Activated CD8-positive, alpha-beta memory T cell treated with anti-CD3 and anti-CD28 coated beads, Interleukin-2, amount 10 ng/mL, durations not matched to agents 7 days and 5 days (primary cell): ENCODE data around the gene FAM20A. TPM values are rescaled to one million over a fixed set of nuclear protein-coding genes. Genes with fewer than 3 reads are reported as not detected.

Source experiments
- ATAC-seq: fragments of 150-1000 bp; cut with Tn5 transposase; one replicate; pipeline ENCODE4 v1.10.0; 2021; ENCODE audit warnings: moderate library complexity
- CTCF ChIA-PET: fragments of 350-600 bp; sonication (Branson Sonifier 250); formaldehyde crosslinking; loops from one replicate; lab custom pipeline; 2021; ENCODE audit warnings: antibody characterized with exemption; lab: Charles Lee
- DNase-seq: peaks from one replicate; pipeline ENCODE4 v3.0.0-alpha.2; 2020
- H3K27ac Mint-ChIP-seq: one replicate; pipeline ENCODE4 v1.8.0; 2021; ENCODE audit warnings: mild to moderate bottlenecking, mixed read lengths
- H3K27me3 Mint-ChIP-seq: one replicate; pipeline ENCODE4 v1.8.0; 2021; ENCODE audit warnings: mixed read lengths
- H3K36me3 Mint-ChIP-seq: one replicate; pipeline ENCODE4 v1.8.0; 2021; ENCODE audit warnings: mild to moderate bottlenecking, mixed read lengths
- H3K4me1 Mint-ChIP-seq: one replicate; pipeline ENCODE4 v1.8.0; 2021; ENCODE audit warnings: mixed read lengths
- H3K4me3 Mint-ChIP-seq: one replicate; pipeline ENCODE4 v1.8.0; 2021; ENCODE audit warnings: mild to moderate bottlenecking, moderate library complexity, mixed read lengths
- H3K9me3 Mint-ChIP-seq: one replicate; pipeline ENCODE4 v1.8.0; 2022; ENCODE audit warnings: low read depth, mixed read lengths
- total RNA-seq, 2 experiments: library from RNA; stranded (reverse); gene quantifications; one replicate each; pipeline ENCODE4 v1.2.3, GENCODE V29; 2021

The FAM20A gene
- total RNA-seq, 2 experiments from 2014 or later, result not detected

- DNase-seq (no peak), ATAC-seq (no peak)
- Mint-ChIP-seq H3K4me1 (no peaks in the 10 kb centered on the region), H3K9me3 (no peaks in the 10 kb centered on the region), H3K4me3 (no peak overlapping the region), H3K36me3 (no peaks in the 10 kb centered on the region), H3K27me3 (peaks cover 31% of the 10 kb centered on the region), H3K27ac (no peak overlapping the region)
- CTCF ChIA-PET, result no interaction called here
Observed at GRCh38 chr17:68621065-68621464, 19.9 kb upstream of the FAM20A start.

DNA sequence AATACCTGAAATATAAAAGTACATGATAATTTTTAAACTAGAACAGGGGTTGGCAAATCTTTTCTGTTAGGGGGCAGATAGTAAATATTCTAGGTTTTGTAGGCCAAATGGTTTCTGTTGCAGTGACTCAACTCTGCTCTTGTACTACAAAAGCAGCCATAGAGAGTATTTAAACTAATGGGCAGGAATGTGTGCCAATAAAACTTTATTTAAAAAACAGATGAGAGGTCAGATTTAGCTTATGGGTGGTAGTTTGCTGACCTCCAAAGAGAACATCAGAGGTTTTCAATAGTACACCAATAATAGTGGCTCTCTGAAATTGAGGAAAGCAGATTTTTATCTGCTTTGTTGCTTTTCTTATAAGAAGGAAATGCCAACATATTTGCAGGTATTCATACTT, 15.2 kb upstream of the FAM20A start:
- Mint-ChIP-seq H3K4me1 (no peaks in the 10 kb centered on the region), H3K27me3 (peaks cover 56% of the 10 kb centered on the region), H3K9me3 (no peaks in the 10 kb centered on the region), H3K27ac (no peak overlapping the region), H3K36me3 (no peaks in the 10 kb centered on the region), H3K4me3 (no peak overlapping the region)
- DNase-seq (no peak), ATAC-seq (no peak)
- CTCF ChIA-PET, result no interaction called here

GRCh38 chr17:68614718-68615117, 13.6 kb upstream of the FAM20A start:
- Mint-ChIP-seq H3K4me1 (no peaks in the 10 kb centered on the region), H3K36me3 (no peaks in the 10 kb centered on the region), H3K27ac (no peak overlapping the region), H3K4me3 (no peak overlapping the region), H3K27me3 (peaks cover 47% of the 10 kb centered on the region), H3K9me3 (peaks cover 4% of the 10 kb centered on the region)
- CTCF ChIA-PET, result interaction anchor here (0.6 to 1.4 kb wide), 13 partner anchors 9 to 341 kb away, joined by 3 to 5 read pairs (median 3); no protein-coding TSS in a partner anchor
- DNase-seq (no peak), ATAC-seq (no peak)

DNA sequence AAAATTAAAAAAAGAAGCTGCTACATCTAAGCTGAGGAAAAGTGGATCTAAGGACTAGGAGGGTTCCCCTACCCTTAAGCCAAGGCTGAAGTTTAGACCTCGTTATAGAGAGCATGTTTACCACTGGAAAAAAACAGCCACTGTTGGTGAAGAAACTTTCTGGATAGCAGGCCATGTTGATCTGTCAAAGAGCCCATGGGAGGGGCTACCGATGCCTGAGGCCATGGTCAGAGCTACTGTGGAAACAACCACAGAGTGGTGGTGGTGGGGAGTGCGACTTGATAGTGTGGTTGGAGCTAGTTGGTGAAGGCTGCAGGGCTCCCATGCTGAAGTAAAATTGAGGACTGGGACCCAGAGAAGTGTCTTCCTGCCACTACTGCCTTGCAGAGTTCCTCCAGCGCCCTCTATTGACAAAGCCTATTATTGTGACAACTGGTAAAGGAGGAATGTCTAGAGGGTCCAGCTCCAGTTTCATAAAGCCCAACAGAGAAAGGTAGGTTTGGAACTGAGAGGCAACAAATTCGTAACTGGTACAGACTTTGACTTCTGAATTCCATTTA, 12.7 kb upstream of the FAM20A start:
- no peak overlapping the region for H3K27ac Mint-ChIP-seq
- DNase-seq (peak; percentile 57), ATAC-seq (peak; percentile 75)
- H3K4me1 Mint-ChIP-seq, result no peaks in the 10 kb centered on the region
- CTCF ChIA-PET, result interaction anchor here (0.6 to 1.4 kb wide), 15 partner anchors 8 to 340 kb away, joined by 3 to 6 read pairs (median 3); no protein-coding TSS in a partner anchor
- no peak overlapping the region for H3K4me3 Mint-ChIP-seq
- H3K9me3 Mint-ChIP-seq, result peaks cover 4% of the 10 kb centered on the region
- H3K36me3 Mint-ChIP-seq, result no peaks in the 10 kb centered on the region
- H3K27me3 Mint-ChIP-seq, result peaks cover 39% of the 10 kb centered on the region

DNA sequence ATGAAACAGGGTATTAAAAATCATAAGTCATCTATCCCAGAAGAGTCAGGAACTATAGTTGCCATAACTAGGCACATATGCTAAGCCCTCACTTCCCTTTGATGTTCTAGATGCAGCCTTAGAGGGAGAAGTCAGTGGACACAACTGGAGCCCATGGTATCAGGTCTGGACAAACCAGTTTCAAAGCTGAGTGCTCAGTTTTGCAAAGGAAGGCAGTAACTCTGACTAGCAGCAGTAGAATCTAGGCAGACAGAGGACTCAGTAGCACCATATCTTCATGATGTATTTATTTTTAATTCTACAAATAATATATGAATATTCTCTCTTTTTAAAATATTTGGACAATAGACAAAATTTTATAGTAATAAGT, 11.7 kb upstream of the FAM20A start:
- peaks cover 5% of the 10 kb centered on the region for H3K9me3 Mint-ChIP-seq
- H3K27me3 Mint-ChIP-seq, result peaks cover 32% of the 10 kb centered on the region
- DNase-seq (no peak), ATAC-seq (no peak)
- no peak overlapping the region for H3K27ac Mint-ChIP-seq
- no peaks in the 10 kb centered on the region for H3K4me1 Mint-ChIP-seq
- no peak overlapping the region for H3K4me3 Mint-ChIP-seq
- CTCF ChIA-PET, result interaction anchor here (1.2 kb wide), 1 partner anchor 96 kb away, joined by 3 read pairs; no protein-coding TSS in a partner anchor
- H3K36me3 Mint-ChIP-seq, result no peaks in the 10 kb centered on the region

DNA sequence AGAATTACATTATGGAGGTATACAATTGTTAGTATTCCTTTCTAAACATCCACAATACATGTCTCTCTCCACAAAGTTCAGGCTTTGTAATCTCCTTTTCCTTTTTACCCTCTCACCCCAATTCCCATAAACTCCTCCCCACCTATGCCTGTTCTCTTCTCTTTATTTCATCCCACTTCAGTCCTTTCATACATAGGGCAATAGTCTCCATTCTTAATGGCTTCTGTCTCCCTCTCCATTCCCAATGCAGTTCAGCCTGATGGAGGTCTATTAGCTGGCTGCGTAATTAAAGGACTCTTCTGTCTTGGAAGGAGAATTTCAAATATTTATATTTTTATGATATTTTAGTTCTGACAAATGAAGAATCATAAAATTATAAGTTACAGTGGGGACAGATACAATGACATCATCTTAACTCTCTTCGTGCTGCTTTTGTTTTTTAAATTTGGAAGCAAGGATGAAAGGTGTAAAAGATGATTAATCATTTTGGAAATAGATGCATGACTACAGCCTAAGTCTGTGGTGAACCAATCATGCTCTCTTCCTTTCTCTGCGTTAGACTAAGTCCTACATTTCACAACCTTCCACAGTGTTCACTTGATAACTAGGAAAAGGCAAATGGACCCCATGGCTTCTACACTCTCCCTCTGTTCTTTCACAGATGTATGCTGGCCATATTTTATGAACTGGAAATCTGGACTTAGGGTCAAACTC, 11.2 kb upstream of the FAM20A start:
- Mint-ChIP-seq H3K4me1 (no peaks in the 10 kb centered on the region), H3K27ac (no peak overlapping the region), H3K9me3 (peaks cover 10% of the 10 kb centered on the region), H3K27me3 (peaks cover 36% of the 10 kb centered on the region), H3K4me3 (no peak overlapping the region), H3K36me3 (no peaks in the 10 kb centered on the region)
- CTCF ChIA-PET, result no interaction called here
- ATAC-seq (no peak), DNase-seq (no peak)

DNA sequence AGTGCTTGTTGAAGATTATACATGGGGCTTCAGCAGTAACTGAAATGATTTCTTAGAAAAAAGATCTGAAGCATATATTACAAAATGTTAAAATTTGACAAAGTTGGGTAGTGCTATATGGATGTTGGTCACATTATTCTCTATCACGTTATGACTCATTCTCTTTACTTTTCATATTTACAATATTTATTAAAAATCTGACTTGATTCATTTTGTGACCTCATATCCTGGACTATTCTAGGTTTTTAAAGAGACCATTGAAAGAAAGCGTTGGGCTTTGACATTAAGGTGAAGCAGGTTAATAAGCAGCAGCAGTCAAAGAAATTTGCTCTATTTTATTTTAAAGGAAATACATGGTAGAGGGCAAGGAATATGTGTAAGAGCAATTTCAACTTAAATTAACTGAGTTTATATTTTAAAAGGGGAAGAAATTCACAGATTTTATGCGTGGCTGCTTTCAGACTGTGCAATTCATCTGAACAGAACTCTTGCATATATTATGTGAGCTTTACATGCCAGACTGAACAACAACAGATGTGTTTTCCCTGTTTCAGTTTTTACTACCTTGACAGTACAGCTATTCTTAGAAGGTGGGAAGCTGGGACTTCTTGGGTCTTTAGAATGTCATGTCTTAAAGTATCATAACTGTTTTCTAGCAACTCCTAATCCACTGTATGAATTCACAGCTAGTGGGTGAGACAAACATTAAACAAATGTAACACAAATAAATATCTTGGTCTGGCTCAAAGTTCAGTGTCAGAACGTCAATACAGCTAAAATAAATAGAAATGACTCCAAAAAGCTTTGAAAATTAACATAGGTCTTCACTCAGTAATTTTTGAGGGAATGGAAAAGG, 10.4 kb upstream of the FAM20A start:
- H3K27me3 Mint-ChIP-seq, result peaks cover 36% of the 10 kb centered on the region
- CTCF ChIA-PET, result no interaction called here
- no peak for ATAC-seq

GRCh38 chr17:68610554-68610953, 9.4 kb upstream of the FAM20A start:
- Mint-ChIP-seq H3K4me1 (no peaks in the 10 kb centered on the region), H3K36me3 (no peaks in the 10 kb centered on the region), H3K4me3 (no peak overlapping the region), H3K9me3 (peaks cover 12% of the 10 kb centered on the region), H3K27ac (no peak overlapping the region), H3K27me3 (peaks cover 39% of the 10 kb centered on the region)
- ATAC-seq (no peak), DNase-seq (no peak)
- CTCF ChIA-PET, result no interaction called here

More for the DNA sequence above, 10.4 kb upstream of the FAM20A start:
- no peak for DNase-seq
- no peak overlapping the region for H3K4me3 Mint-ChIP-seq
- H3K36me3 Mint-ChIP-seq, result no peaks in the 10 kb centered on the region
- H3K4me1 Mint-ChIP-seq, result no peaks in the 10 kb centered on the region
- no peak overlapping the region for H3K27ac Mint-ChIP-seq
- peaks cover 12% of the 10 kb centered on the region for H3K9me3 Mint-ChIP-seq

DNA sequence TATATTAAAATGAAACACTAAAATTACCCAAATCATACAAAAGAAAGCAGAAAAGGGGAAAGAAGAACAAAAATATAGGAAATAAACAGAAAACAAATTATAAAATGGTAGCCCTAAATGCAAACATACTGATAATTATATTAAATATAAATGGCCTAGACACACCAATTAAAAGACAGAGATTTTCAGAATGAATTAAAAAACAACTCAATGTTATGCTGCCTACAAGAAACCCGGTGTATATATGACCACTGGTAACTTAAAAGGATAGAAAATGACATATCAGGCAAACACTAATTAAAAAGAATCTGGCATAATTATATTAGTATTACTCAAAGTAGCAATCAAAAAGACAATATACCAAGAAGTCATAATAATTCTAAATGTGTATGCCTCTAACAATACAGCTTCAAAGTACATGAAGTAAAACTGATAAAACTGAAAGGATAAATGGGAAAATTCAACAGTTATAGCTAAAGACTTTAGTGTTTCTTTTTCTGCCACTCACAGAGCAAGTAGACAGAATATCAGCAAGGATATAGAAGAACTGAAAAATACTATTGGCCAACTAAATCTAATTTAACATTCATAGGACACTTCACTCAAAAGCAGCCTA, 7.5 kb upstream of the FAM20A start:
- H3K27me3 Mint-ChIP-seq, result peaks cover 41% of the 10 kb centered on the region
- no peak overlapping the region for H3K4me3 Mint-ChIP-seq
- H3K36me3 Mint-ChIP-seq, result no peaks in the 10 kb centered on the region
- CTCF ChIA-PET, result no interaction called here
- no peak overlapping the region for H3K27ac Mint-ChIP-seq
- DNase-seq (no peak), ATAC-seq (no peak)
- peaks cover 12% of the 10 kb centered on the region for H3K9me3 Mint-ChIP-seq
- no peaks in the 10 kb centered on the region for H3K4me1 Mint-ChIP-seq

GRCh38 chr17:68606451-68607307, 5.5 kb upstream of the FAM20A start:
- no peak overlapping the region for H3K27ac Mint-ChIP-seq
- peaks cover 48% of the 10 kb centered on the region for H3K27me3 Mint-ChIP-seq
- H3K36me3 Mint-ChIP-seq, result no peaks in the 10 kb centered on the region
- peaks cover 12% of the 10 kb centered on the region for H3K9me3 Mint-ChIP-seq
- CTCF ChIA-PET, result no interaction called here
- peaks cover 4% of the 10 kb centered on the region for H3K4me1 Mint-ChIP-seq
- ATAC-seq (no peak), DNase-seq (no peak)
- no peak overlapping the region for H3K4me3 Mint-ChIP-seq

DNA sequence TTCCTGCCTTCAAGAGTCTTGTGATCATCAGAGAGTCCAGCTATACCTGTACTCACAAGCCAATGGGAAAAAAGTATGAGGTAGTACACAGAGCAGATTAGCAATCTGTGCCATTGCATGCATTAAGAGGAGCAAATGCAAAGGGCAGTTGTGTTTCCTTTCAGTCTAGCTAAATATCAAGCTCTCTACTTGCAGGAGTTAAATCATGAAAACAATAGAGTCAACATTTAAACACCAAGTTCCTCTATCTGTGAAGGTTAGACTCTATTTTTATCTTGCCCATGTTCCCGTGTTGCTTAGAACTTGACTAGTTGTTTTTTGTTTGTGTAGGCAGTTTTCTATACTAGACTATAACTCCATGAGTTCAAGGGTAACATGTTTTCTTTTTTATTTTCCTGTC, 4.7 kb upstream of the FAM20A start:
- Mint-ChIP-seq H3K9me3 (peaks cover 12% of the 10 kb centered on the region), H3K27ac (no peak overlapping the region), H3K27me3 (peaks cover 51% of the 10 kb centered on the region), H3K4me1 (peaks cover 5% of the 10 kb centered on the region), H3K36me3 (no peaks in the 10 kb centered on the region), H3K4me3 (no peak overlapping the region)
- CTCF ChIA-PET, result interaction anchor here (1.1 kb wide), 1 partner anchor 8 kb away, joined by 5 read pairs; no protein-coding TSS in a partner anchor
- DNase-seq (no peak), ATAC-seq (no peak)

DNA sequence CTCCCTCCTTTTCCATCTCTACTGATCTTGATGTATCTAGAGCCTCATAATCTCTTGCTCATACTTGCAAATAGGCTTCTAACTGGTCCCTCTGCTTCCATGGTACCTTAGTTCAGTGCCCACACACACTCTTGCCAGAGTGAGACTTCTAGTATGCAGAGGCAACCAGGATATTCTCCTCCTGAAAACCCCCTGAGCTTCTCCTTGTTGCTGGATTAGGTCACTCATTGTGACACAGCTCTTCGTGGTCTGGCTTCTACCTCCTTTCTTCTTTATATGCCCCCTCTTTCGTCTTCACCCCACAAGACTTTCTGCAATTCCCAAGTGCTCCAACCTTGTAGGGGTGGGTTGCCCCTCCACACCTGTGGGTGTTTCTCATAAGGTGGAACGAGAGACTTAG, 2.5 kb upstream of the FAM20A start:
- Mint-ChIP-seq H3K4me1 (peaks cover 10% of the 10 kb centered on the region), H3K27ac (no peak overlapping the region), H3K9me3 (peaks cover 8% of the 10 kb centered on the region), H3K4me3 (no peak overlapping the region), H3K27me3 (peaks cover 64% of the 10 kb centered on the region), H3K36me3 (no peaks in the 10 kb centered on the region)
- CTCF ChIA-PET, result no interaction called here
- DNase-seq, result no peak
- no peak for ATAC-seq
